NT2/D1 (cell line): ENCODE measurements around the gene DUSP22.

Experiments
- DNase-seq: peaks from one replicate; pipeline ENCODE4 v3.0.0-alpha.2; 2011; ENCODE audit warnings: low read depth, low spot score
- H3K27me3 ChIP-seq: 2 replicates; pipeline ENCODE4 v1.6.0; 2011; ENCODE audit warnings: mild to moderate bottlenecking; ENCODE audit not compliant: insufficient read length, insufficient read depth
- H3K36me3 ChIP-seq: 2 replicates; pipeline ENCODE4 v1.6.1; 2011; ENCODE audit warnings: mild to moderate bottlenecking, low read length, mixed read lengths; ENCODE audit not compliant: insufficient read depth, insufficient read length
- H3K4me1 ChIP-seq: 2 replicates; pipeline ENCODE4 v1.5.1; 2011; ENCODE audit not compliant: insufficient read depth, insufficient read length
- H3K4me3 ChIP-seq: 2 replicates; pipeline ENCODE4 v1.5.1; 2011; ENCODE audit warnings: low read depth; ENCODE audit not compliant: insufficient read length
- H3K9ac ChIP-seq: 2 replicates; pipeline ENCODE4 v1.6.0; 2011; ENCODE audit warnings: low read depth; ENCODE audit not compliant: insufficient read length
- H3K9me3 ChIP-seq: 2 replicates; pipeline ENCODE4 v1.5.1; 2011; ENCODE audit warnings: mild to moderate bottlenecking, low read length; ENCODE audit not compliant: insufficient read depth
- SUZ12 ChIP-seq: IDR thresholded peaks from 2 replicates; pipeline ENCODE4 v1.6.1; 2011; ENCODE audit not compliant: insufficient read length, insufficient read depth; ENCODE audit errors: extremely low read depth
- YY1 ChIP-seq: IDR thresholded peaks from 2 replicates; pipeline ENCODE4 v1.6.1; 2011; ENCODE audit not compliant: insufficient read length, insufficient read depth
- ZNF274 ChIP-seq: IDR thresholded peaks from 2 replicates; pipeline ENCODE4 v1.6.1; 2011; ENCODE audit warnings: mild to moderate bottlenecking, low read depth, low read length

Gene DUSP22

DNA sequence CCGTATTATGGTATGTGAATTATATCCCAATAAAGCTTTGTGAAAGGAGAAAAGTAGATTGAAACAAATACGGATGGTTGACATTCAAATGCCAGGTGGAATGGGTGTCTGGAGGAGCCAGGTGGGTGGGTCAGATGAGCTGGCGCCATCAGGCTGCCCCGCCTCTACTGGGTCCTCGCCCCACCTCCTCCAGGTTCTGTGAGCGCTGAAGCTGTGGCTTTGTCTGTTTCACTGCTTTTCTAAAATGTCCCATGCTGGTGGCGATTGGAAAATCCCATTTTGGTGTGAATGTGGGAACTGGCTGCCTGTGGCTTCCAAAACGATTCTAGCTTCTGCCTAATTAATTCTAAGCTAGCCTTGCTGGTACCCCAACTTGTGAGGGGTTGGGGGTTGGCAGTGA, 16.5 kb downstream of the DUSP22 start:
- DNase-seq, result no peak

GRCh38 chr6:309947-310346, 17.7 kb downstream of the DUSP22 start:
- H3K9ac ChIP-seq, result no peak overlapping the region
- H3K4me3 ChIP-seq, result no peak overlapping the region
- H3K4me1 ChIP-seq, result no peaks in the 10 kb centered on the region
- no peaks in the 10 kb centered on the region for H3K36me3 ChIP-seq
- TF ChIP-seq YY1 (no peak), ZNF274 (no peak), SUZ12 (no peak)
- DNase-seq, result no peak
- H3K9me3 ChIP-seq, result no peaks in the 10 kb centered on the region
- H3K27me3 ChIP-seq, result peaks cover 89% of the 10 kb centered on the region

More for the DNA sequence above, 16.5 kb downstream of the DUSP22 start:
- no peak overlapping the region for H3K4me3 ChIP-seq
- H3K36me3 ChIP-seq, result no peaks in the 10 kb centered on the region
- H3K9ac ChIP-seq, result no peak overlapping the region
- H3K4me1 ChIP-seq, result no peaks in the 10 kb centered on the region
- peaks cover 91% of the 10 kb centered on the region for H3K27me3 ChIP-seq
- TF ChIP-seq SUZ12, result no peak
- TF ChIP-seq YY1, result no peak
- TF ChIP-seq ZNF274, result no peak
- H3K9me3 ChIP-seq, result no peaks in the 10 kb centered on the region

DNA sequence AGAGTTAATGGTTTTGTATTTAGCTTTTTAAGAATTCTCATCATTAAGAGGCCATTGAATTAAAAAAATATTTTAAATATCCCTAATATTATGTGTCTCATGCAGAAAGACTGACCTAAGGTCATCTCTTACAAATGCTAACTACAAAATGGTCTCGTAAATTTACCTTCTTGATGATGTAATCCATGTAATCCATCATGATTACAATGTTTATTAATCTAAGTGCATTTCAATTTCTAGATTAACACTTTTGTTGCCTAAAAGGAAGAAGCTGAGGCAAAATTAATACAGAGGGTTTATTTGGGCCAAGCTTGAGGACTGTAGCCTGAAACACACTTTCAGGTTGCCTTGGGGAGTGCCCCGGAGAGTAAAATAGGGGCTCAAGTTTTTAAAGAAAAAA, 18.4 kb downstream of the DUSP22 start:
- H3K36me3 ChIP-seq, result no peaks in the 10 kb centered on the region
- no peak for DNase-seq
- peaks cover 89% of the 10 kb centered on the region for H3K27me3 ChIP-seq
- TF ChIP-seq ZNF274, result no peak
- TF ChIP-seq YY1, result no peak
- TF ChIP-seq SUZ12, result no peak
- H3K4me1 ChIP-seq, result no peaks in the 10 kb centered on the region
- H3K9me3 ChIP-seq, result no peaks in the 10 kb centered on the region
- H3K9ac ChIP-seq, result no peak overlapping the region
- H3K4me3 ChIP-seq, result no peak overlapping the region

GRCh38 chr6:311679-312220, 19.5 kb downstream of the DUSP22 start:
- DNase-seq, result no peak
- no peaks in the 10 kb centered on the region for H3K4me1 ChIP-seq
- H3K36me3 ChIP-seq, result no peaks in the 10 kb centered on the region

GRCh38 chr6:313087-313486, 20.8 kb downstream of the DUSP22 start:
- Histone ChIP-seq H3K9ac (no peak overlapping the region), H3K4me3 (no peak overlapping the region), H3K4me1 (no peaks in the 10 kb centered on the region), H3K27me3 (peaks cover 89% of the 10 kb centered on the region), H3K36me3 (no peaks in the 10 kb centered on the region), H3K9me3 (no peaks in the 10 kb centered on the region)
- TF ChIP-seq YY1, result no peak
- no peak for TF ChIP-seq ZNF274
- TF ChIP-seq SUZ12, result no peak
- DNase-seq, result no peak

More at GRCh38 chr6:311679-312220, 19.5 kb downstream of the DUSP22 start:
- Histone ChIP-seq H3K4me3 (no peak overlapping the region), H3K9ac (no peak overlapping the region), H3K9me3 (no peaks in the 10 kb centered on the region), H3K27me3 (peaks cover 89% of the 10 kb centered on the region)
- no peak for TF ChIP-seq ZNF274
- TF ChIP-seq SUZ12, result no peak
- no peak for TF ChIP-seq YY1

- TF ChIP-seq ZNF274 (no peak), SUZ12 (no peak), YY1 (no peak)
- H3K4me1 ChIP-seq, result no peaks in the 10 kb centered on the region
These were observed 21.6 kb downstream of the DUSP22 start for GRCh38 chr6:313917-314316.

DNA sequence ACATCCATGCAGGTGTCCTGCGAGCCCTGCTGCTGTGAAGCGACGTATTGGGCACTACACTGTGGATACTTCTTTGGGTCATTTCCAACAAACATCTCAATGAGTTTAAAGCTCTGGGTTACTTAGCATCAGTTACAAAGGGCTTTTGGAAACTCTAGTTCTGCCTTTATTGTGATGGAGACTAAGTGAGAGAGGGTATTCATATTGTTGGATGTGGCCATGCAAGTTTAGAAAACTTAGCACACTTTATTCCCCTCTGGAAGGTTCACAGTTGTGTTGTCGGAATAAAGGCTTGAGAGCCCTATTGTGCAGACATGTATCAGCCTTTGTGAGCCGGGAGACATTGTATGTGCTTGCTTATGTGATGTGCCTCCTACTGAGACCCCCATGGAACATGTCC, 22.1 kb downstream of the DUSP22 start:
- Histone ChIP-seq H3K4me3 (no peak overlapping the region), H3K9me3 (no peaks in the 10 kb centered on the region), H3K36me3 (no peaks in the 10 kb centered on the region), H3K9ac (no peak overlapping the region), H3K4me1 (no peaks in the 10 kb centered on the region), H3K27me3 (peaks cover 90% of the 10 kb centered on the region)
- DNase-seq, result no peak
- no peak for TF ChIP-seq YY1
- no peak for TF ChIP-seq ZNF274
- no peak for TF ChIP-seq SUZ12

More at GRCh38 chr6:313917-314316, 21.6 kb downstream of the DUSP22 start:
- Histone ChIP-seq H3K9ac (no peak overlapping the region), H3K27me3 (peaks cover 89% of the 10 kb centered on the region), H3K36me3 (no peaks in the 10 kb centered on the region), H3K4me3 (no peak overlapping the region), H3K9me3 (no peaks in the 10 kb centered on the region)
- DNase-seq, result no peak
